Peyer's patch (tissue), 4 donors: ENCODE data around the gene KDM6A.

Experiments used
- POLR2A ChIP-seq, 2 donors: fragments of 450-650 bp; IDR thresholded peaks; one replicate each; pipeline ENCODE4 v1.5.1; 2017; ENCODE audit warnings: antibody characterized with exemption in 2 of 2, mild to moderate bottlenecking in 2 of 2, moderate library complexity in 2 of 2
- TF ChIP-seq, protein P1 (sequence below), 6 experiments: fragments of 450-650 bp in 4 of 6; fragments of 200-600 bp in 2 of 6; sonication (generic) in 1 of 6; IDR thresholded peaks; one replicate each; pipeline ENCODE4 v1.5.1; 2017 to 2019; ENCODE audit warnings: antibody characterized with exemption in 6 of 6, mild to moderate bottlenecking in 3 of 6, moderate library complexity in 1 of 6

DNA sequence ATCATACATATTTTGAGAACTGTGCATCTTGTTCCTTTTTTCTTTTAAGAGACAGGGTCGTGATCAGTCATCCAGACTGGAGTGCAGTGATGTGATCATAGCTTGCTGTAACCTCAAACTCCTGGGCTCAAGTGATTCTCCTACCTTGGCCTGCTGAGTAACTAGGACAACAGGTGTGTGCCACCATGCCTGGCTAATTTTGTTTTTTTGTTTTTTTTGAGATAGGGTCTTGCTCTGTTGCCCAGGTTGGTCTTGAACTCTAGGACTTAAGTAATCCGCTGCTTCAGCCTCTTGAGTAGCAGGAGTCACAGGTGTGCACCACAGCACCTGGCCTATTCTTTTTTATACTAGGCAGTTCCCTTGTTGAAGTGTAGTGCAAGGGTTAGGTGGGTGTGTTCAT, 24.6 kb downstream of the KDM6A start:
- TF ChIP-seq, protein P1, sequence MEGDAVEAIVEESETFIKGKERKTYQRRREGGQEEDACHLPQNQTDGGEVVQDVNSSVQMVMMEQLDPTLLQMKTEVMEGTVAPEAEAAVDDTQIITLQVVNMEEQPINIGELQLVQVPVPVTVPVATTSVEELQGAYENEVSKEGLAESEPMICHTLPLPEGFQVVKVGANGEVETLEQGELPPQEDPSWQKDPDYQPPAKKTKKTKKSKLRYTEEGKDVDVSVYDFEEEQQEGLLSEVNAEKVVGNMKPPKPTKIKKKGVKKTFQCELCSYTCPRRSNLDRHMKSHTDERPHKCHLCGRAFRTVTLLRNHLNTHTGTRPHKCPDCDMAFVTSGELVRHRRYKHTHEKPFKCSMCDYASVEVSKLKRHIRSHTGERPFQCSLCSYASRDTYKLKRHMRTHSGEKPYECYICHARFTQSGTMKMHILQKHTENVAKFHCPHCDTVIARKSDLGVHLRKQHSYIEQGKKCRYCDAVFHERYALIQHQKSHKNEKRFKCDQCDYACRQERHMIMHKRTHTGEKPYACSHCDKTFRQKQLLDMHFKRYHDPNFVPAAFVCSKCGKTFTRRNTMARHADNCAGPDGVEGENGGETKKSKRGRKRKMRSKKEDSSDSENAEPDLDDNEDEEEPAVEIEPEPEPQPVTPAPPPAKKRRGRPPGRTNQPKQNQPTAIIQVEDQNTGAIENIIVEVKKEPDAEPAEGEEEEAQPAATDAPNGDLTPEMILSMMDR (IDR thresholded peaks at IDR 0.05) = no peak
- TF ChIP-seq POLR2A (IDR thresholded peaks at IDR 0.05) = no peak
